ENCODE measurements around the gene STK25.

DNA sequence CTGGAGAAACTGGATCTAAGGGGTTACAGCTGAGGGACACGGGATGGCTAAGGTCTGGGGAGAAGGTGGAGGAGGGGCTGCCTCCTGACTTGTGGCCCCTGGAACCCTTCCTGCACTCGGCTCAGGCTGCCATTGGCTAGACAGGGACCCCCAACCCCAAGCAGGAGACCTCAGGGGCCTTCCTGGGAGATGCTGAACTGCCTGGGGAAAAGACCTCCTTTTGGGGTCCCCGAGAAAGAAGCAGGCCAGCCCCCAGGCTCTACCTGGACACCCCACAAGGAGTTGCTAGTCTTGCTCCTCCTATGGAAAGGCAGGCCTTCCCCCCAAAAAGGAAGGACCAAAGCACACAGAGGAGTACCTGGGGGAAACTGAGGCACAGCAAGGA lies 40.1 kb upstream of the STK25 start:
- TF ChIP-seq, protein P1, sequence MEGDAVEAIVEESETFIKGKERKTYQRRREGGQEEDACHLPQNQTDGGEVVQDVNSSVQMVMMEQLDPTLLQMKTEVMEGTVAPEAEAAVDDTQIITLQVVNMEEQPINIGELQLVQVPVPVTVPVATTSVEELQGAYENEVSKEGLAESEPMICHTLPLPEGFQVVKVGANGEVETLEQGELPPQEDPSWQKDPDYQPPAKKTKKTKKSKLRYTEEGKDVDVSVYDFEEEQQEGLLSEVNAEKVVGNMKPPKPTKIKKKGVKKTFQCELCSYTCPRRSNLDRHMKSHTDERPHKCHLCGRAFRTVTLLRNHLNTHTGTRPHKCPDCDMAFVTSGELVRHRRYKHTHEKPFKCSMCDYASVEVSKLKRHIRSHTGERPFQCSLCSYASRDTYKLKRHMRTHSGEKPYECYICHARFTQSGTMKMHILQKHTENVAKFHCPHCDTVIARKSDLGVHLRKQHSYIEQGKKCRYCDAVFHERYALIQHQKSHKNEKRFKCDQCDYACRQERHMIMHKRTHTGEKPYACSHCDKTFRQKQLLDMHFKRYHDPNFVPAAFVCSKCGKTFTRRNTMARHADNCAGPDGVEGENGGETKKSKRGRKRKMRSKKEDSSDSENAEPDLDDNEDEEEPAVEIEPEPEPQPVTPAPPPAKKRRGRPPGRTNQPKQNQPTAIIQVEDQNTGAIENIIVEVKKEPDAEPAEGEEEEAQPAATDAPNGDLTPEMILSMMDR (IDR thresholded peaks at IDR 0.05; ENCODE audit: extremely low read depth in 1 of 2, insufficient read depth in 1 of 2, low read depth in 1 of 2, low read length in 2 of 2), result no peak
- TF ChIP-seq GATA2 (IDR thresholded peaks at IDR 0.05; ENCODE audit: insufficient read depth, insufficient read length, low read depth, low read length), result no peak
- TF ChIP-seq, protein P2, sequence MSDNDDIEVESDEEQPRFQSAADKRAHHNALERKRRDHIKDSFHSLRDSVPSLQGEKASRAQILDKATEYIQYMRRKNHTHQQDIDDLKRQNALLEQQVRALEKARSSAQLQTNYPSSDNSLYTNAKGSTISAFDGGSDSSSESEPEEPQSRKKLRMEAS (IDR thresholded peaks at IDR 0.05; ENCODE audit: insufficient read depth, insufficient read length), result no peak
- no peak for TF ChIP-seq POLR2AphosphoS5 (IDR thresholded peaks at IDR 0.05; ENCODE audit: insufficient read depth, low read depth, low read length)
- TF ChIP-seq MYC (IDR thresholded peaks at IDR 0.05; ENCODE audit: low read depth, low read length), result no peak
- TF ChIP-seq EZH2 (IDR thresholded peaks at IDR 0.05; ENCODE audit: borderline replicate concordance, low read depth, low read length, severe bottlenecking), result no peak
- no peak for TF ChIP-seq POLR2A (IDR thresholded peaks at IDR 0.05; ENCODE audit: low read depth, low read length)
